ENCODE measurements around the gene MGLL. TPM values are rescaled to one million over a fixed set of nuclear protein-coding genes. Genes with fewer than 3 reads are reported as not detected.

Gene MGLL
- total and polyA plus RNA-seq, 2 experiments from 2014 or later, result 58.7 to 184 TPM

GRCh38 chr3:127801731-127802313 is 20.5 kb downstream of the MGLL start:
- Histone ChIP-seq H3K4me2 (ENCODE audit: unreplicated experiment) (no peak overlapping the region), H3K79me2 (ENCODE audit: insufficient read depth) (peaks cover 38% of the 10 kb centered on the region), H3K27ac (no peak overlapping the region), H3K9me3 (ENCODE audit: low read depth) (no peaks in the 10 kb centered on the region), H3K36me3 (ENCODE audit: low read depth) (no peaks in the 10 kb centered on the region), H3K9me2 (ENCODE audit: insufficient read depth) (no peaks in the 10 kb centered on the region), H4K20me1 (ENCODE audit: insufficient read depth) (no peaks in the 10 kb centered on the region), H3K4me3 (no peak overlapping the region), H3K9ac (no peak overlapping the region), H3F3A (ENCODE audit: insufficient read depth) (peaks cover 43% of the 10 kb centered on the region), H3K4me1 (ENCODE audit: insufficient read depth) (peaks cover 45% of the 10 kb centered on the region), H2AFZ (no peak overlapping the region), H3K27me3 (replicated peaks; ENCODE audit: insufficient read depth) (no peaks in the 10 kb centered on the region)
- WGBS, 2 experiments (ENCODE audit: low coverage in 1 of 2, low lambda C conversion rate in 2 of 2, missing lambda C conversion rate in 2 of 2), result 98% methylated on average over 3 of the region's 3 CpGs
- no peak for DNase-seq
- no peak for TF ChIP-seq EZH2phosphoT487 (IDR thresholded peaks at IDR 0.05; ENCODE audit: insufficient read depth, low read depth)
- TF ChIP-seq EZH2 (IDR thresholded peaks at IDR 0.05; ENCODE audit: insufficient read depth, poor library complexity, severe bottlenecking), result no peak
- in situ Hi-C loops (cut with MboI), result loop anchor here (10.0 kb wide), 1 partner anchor 107 kb away; no protein-coding TSS in a partner anchor

GRCh38 chr3:127800508-127800907 is 21.8 kb downstream of the MGLL start:
- Histone ChIP-seq H3K27me3 (replicated peaks; ENCODE audit: insufficient read depth) (no peaks in the 10 kb centered on the region), H4K20me1 (ENCODE audit: insufficient read depth) (no peaks in the 10 kb centered on the region), H2AFZ (no peak overlapping the region), H3K4me2 (ENCODE audit: unreplicated experiment) (peak overlapping the region; percentile 44), H3K79me2 (ENCODE audit: insufficient read depth) (peaks cover 46% of the 10 kb centered on the region), H3K27ac (peak overlapping the region; percentile 92), H3K9ac (peak overlapping the region; percentile 60), H3K36me3 (ENCODE audit: low read depth) (no peaks in the 10 kb centered on the region), H3K9me2 (ENCODE audit: insufficient read depth) (no peaks in the 10 kb centered on the region), H3K9me3 (ENCODE audit: low read depth) (no peaks in the 10 kb centered on the region), H3F3A (ENCODE audit: insufficient read depth) (peaks cover 39% of the 10 kb centered on the region), H3K4me1 (ENCODE audit: insufficient read depth) (peaks cover 45% of the 10 kb centered on the region), H3K4me3 (peak overlapping the region; percentile 12; the same call in 1 of the 2 replicates)
- TF ChIP-seq EZH2 (IDR thresholded peaks at IDR 0.05; ENCODE audit: insufficient read depth, poor library complexity, severe bottlenecking) (no peak), EZH2phosphoT487 (IDR thresholded peaks at IDR 0.05; ENCODE audit: insufficient read depth, low read depth) (no peak)
- in situ Hi-C loops (cut with MboI), result loop anchor here (10.0 kb wide), 1 partner anchor 106 kb away; no protein-coding TSS in a partner anchor
- 47 to 51% methylated on average over 2 of the region's 2 CpGs for WGBS, 2 experiments (ENCODE audit: low coverage in 1 of 2, low lambda C conversion rate in 2 of 2, missing lambda C conversion rate in 2 of 2)
- peak; percentile 60 for DNase-seq

- H3K27me3 ChIP-seq (replicated peaks; ENCODE audit: insufficient read depth), result no peaks in the 10 kb centered on the region
- H3K4me3 ChIP-seq, result peak overlapping the region; percentile 12; the same call in 1 of the 2 replicates
- peak overlapping the region; percentile 92 for H3K27ac ChIP-seq
- DNase-seq, result peak; percentile 97
- no peak for TF ChIP-seq EZH2phosphoT487 (IDR thresholded peaks at IDR 0.05; ENCODE audit: insufficient read depth, low read depth)
- TF ChIP-seq EZH2 (IDR thresholded peaks at IDR 0.05; ENCODE audit: insufficient read depth, poor library complexity, severe bottlenecking), result no peak
- peaks cover 54% of the 10 kb centered on the region for H3K79me2 ChIP-seq (ENCODE audit: insufficient read depth)
- H3K9me3 ChIP-seq (ENCODE audit: low read depth), result no peaks in the 10 kb centered on the region
- H3K9ac ChIP-seq, result peak overlapping the region; percentile 60
- H3K36me3 ChIP-seq (ENCODE audit: low read depth), result peaks cover 1% of the 10 kb centered on the region; the same call in 1 of the 2 replicates
- in situ Hi-C loops (cut with MboI), result loop anchor here (10.0 kb wide), 1 partner anchor 105 kb away; no protein-coding TSS in a partner anchor
- no peaks in the 10 kb centered on the region for H3K9me2 ChIP-seq (ENCODE audit: insufficient read depth)
- WGBS, 2 experiments (ENCODE audit: low coverage in 1 of 2, low lambda C conversion rate in 2 of 2, missing lambda C conversion rate in 2 of 2), result 28 to 30% methylated on average over 6 of the region's 6 CpGs
- H3K4me2 ChIP-seq (ENCODE audit: unreplicated experiment), result peak overlapping the region; percentile 44
- H3K4me1 ChIP-seq (ENCODE audit: insufficient read depth), result peaks cover 38% of the 10 kb centered on the region
- peaks cover 31% of the 10 kb centered on the region for H3F3A ChIP-seq (ENCODE audit: insufficient read depth)
- no peak overlapping the region for H2AFZ ChIP-seq
- H4K20me1 ChIP-seq (ENCODE audit: insufficient read depth), result no peaks in the 10 kb centered on the region
These were observed 22.7 kb downstream of the MGLL start for GRCh38 chr3:127799476-127800222.

- Histone ChIP-seq H3K9me3 (ENCODE audit: low read depth) (no peaks in the 10 kb centered on the region), H3K4me2 (ENCODE audit: unreplicated experiment) (peak overlapping the region; percentile 35), H3K27ac (peak overlapping the region; percentile 92), H3K9me2 (ENCODE audit: insufficient read depth) (no peaks in the 10 kb centered on the region), H3K27me3 (replicated peaks; ENCODE audit: insufficient read depth) (no peaks in the 10 kb centered on the region), H3K36me3 (ENCODE audit: low read depth) (peaks cover 6% of the 10 kb centered on the region; the same call in 1 of the 2 replicates), H3F3A (ENCODE audit: insufficient read depth) (peaks cover 32% of the 10 kb centered on the region), H3K4me1 (ENCODE audit: insufficient read depth) (peaks cover 31% of the 10 kb centered on the region), H2AFZ (no peak overlapping the region), H4K20me1 (ENCODE audit: insufficient read depth) (no peaks in the 10 kb centered on the region), H3K79me2 (ENCODE audit: insufficient read depth) (peaks cover 64% of the 10 kb centered on the region), H3K4me3 (no peak overlapping the region), H3K9ac (no peak overlapping the region)
- 87 to 91% methylated on average over 4 of the region's 4 CpGs for WGBS, 2 experiments (ENCODE audit: low coverage in 1 of 2, low lambda C conversion rate in 2 of 2, missing lambda C conversion rate in 2 of 2)
- TF ChIP-seq EZH2 (IDR thresholded peaks at IDR 0.05; ENCODE audit: insufficient read depth, poor library complexity, severe bottlenecking) (no peak), EZH2phosphoT487 (IDR thresholded peaks at IDR 0.05; ENCODE audit: insufficient read depth, low read depth) (no peak)
- no peak for DNase-seq
- in situ Hi-C loops (cut with MboI), result no loop called here
These were observed 23.6 kb downstream of the MGLL start for GRCh38 chr3:127798716-127799115.
